Measurements from ENCODE around the gene BLVRB.

DNA sequence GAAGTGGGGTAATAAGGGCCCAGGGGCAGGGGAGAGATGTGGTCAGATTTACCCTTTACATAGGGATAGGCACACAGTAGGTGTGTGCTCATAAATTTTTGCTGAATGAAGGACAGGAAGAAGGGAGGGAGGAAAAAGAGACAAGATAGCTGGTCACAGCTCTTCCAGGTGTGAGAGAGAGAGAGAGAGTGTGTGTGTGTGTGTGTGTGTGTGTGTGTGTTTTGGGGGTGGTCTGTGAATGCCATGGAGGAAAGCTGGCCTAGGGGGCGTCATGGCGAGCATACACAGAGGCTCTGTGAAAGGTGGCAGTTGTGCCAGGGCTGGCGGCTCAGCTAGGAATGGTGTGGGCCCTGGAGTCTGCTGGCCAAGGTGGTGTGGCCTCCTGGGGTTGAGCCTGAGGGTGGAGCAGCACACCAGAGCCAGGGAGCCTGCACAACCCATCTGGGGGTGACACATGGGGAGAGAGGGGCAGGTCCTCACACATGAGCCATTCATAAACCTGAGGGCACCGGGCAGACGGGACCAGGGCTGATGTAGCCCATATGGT, 46.4 kb downstream of the BLVRB start:
- TF ChIP-seq, protein P1, sequence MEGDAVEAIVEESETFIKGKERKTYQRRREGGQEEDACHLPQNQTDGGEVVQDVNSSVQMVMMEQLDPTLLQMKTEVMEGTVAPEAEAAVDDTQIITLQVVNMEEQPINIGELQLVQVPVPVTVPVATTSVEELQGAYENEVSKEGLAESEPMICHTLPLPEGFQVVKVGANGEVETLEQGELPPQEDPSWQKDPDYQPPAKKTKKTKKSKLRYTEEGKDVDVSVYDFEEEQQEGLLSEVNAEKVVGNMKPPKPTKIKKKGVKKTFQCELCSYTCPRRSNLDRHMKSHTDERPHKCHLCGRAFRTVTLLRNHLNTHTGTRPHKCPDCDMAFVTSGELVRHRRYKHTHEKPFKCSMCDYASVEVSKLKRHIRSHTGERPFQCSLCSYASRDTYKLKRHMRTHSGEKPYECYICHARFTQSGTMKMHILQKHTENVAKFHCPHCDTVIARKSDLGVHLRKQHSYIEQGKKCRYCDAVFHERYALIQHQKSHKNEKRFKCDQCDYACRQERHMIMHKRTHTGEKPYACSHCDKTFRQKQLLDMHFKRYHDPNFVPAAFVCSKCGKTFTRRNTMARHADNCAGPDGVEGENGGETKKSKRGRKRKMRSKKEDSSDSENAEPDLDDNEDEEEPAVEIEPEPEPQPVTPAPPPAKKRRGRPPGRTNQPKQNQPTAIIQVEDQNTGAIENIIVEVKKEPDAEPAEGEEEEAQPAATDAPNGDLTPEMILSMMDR (IDR thresholded peaks at IDR 0.05 in 2 of 3, conservative IDR thresholded peaks at IDR 0.05 in 1 of 3; ENCODE audit: borderline replicate concordance in 1 of 3, insufficient read depth in 1 of 3, low read depth in 2 of 3, low read length in 2 of 3): no peak
- TF ChIP-seq CBX3 (IDR thresholded peaks at IDR 0.05; ENCODE audit: low read depth) (no peak), POLR2A (IDR thresholded peaks at IDR 0.05; ENCODE audit: borderline replicate concordance, extremely low read depth, insufficient read depth, insufficient read length) (no peak), YY1 (IDR thresholded peaks at IDR 0.05; ENCODE audit: extremely low read depth, insufficient replicate concordance, low read depth, low read length) (no peak), EGR1 (IDR thresholded peaks at IDR 0.05; ENCODE audit: low read depth) (no peak)
- TF ChIP-seq, protein P2, sequence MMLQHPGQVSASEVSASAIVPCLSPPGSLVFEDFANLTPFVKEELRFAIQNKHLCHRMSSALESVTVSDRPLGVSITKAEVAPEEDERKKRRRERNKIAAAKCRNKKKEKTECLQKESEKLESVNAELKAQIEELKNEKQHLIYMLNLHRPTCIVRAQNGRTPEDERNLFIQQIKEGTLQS (IDR thresholded peaks at IDR 0.05): no peak
